ENCODE measurements around the gene ZBTB49.

Gene ZBTB49

DNA sequence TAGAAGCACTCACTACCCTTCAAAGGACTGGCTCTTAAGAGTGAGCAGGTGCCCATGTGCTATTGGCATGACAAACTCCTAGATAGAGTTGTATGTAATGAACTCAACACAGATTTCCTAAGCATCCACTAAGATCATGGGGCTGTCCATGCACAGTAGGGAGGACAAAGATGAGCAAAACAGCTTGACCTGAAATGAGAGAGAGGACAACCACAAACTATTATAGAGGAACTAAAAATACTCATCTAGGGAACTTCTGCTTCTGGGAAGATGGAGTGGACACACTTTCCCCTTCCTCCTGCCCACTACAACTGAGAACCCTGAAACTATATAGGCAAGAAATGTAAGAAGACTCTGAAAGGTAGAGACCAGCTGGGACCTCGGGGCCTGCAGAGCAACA, 21.3 kb upstream of the ZBTB49 start:
- Histone ChIP-seq H3K27me3 (ENCODE audit: insufficient read depth, low read depth) (no peaks in the 10 kb centered on the region), H3K27ac (no peak overlapping the region), H2AFZ (ENCODE audit: low read depth) (no peak overlapping the region), H3K36me3 (ENCODE audit: insufficient read depth) (no peaks in the 10 kb centered on the region), H3K9ac (no peak overlapping the region), H3K79me2 (ENCODE audit: insufficient read depth, low read depth) (no peaks in the 10 kb centered on the region), H4K20me1 (ENCODE audit: insufficient read depth) (no peaks in the 10 kb centered on the region), H3K4me3 (IDR thresholded peaks at IDR 0.05; ENCODE audit: insufficient read depth, low read depth, low read length) (no peak overlapping the region), H3K4me1 (ENCODE audit: low read depth, poor library complexity, severe bottlenecking) (no peaks in the 10 kb centered on the region), H3K4me2 (no peak overlapping the region)
- TF ChIP-seq, protein P1, sequence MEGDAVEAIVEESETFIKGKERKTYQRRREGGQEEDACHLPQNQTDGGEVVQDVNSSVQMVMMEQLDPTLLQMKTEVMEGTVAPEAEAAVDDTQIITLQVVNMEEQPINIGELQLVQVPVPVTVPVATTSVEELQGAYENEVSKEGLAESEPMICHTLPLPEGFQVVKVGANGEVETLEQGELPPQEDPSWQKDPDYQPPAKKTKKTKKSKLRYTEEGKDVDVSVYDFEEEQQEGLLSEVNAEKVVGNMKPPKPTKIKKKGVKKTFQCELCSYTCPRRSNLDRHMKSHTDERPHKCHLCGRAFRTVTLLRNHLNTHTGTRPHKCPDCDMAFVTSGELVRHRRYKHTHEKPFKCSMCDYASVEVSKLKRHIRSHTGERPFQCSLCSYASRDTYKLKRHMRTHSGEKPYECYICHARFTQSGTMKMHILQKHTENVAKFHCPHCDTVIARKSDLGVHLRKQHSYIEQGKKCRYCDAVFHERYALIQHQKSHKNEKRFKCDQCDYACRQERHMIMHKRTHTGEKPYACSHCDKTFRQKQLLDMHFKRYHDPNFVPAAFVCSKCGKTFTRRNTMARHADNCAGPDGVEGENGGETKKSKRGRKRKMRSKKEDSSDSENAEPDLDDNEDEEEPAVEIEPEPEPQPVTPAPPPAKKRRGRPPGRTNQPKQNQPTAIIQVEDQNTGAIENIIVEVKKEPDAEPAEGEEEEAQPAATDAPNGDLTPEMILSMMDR (conservative IDR thresholded peaks at IDR 0.05; ENCODE audit: low read depth, low read length): no peak

DNA sequence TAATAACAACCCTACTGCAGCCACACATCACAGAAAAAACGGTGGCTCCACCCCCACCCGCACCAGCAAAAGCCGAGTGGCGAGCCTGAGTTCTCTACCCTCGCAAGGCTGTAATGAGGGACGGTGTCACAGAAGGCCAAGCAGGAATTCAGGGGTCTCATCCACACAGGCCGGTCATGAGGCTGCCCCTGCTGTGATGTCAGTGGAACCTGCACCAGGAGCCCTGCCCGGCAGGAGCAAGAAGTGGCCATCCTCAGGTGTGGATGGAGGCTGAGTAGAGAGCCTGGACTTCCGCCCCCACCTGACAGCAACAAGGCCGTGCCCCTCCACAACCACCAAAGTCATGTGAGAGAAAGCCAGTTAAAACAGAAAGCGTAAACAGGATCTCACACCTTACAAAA, 20.7 kb upstream of the ZBTB49 start:
- H3K4me1 ChIP-seq (ENCODE audit: low read depth, poor library complexity, severe bottlenecking): no peaks in the 10 kb centered on the region
- TF ChIP-seq, protein P1 (conservative IDR thresholded peaks at IDR 0.05; ENCODE audit: low read depth, low read length): no peak
- H4K20me1 ChIP-seq (ENCODE audit: insufficient read depth): no peaks in the 10 kb centered on the region
- no peaks in the 10 kb centered on the region for H3K79me2 ChIP-seq (ENCODE audit: insufficient read depth, low read depth)
- H3K4me3 ChIP-seq (IDR thresholded peaks at IDR 0.05; ENCODE audit: insufficient read depth, low read depth, low read length): no peak overlapping the region
- H3K9ac ChIP-seq: no peak overlapping the region
- H3K27me3 ChIP-seq (ENCODE audit: insufficient read depth, low read depth): no peaks in the 10 kb centered on the region
- no peaks in the 10 kb centered on the region for H3K36me3 ChIP-seq (ENCODE audit: insufficient read depth)
- H3K27ac ChIP-seq: no peak overlapping the region
- H2AFZ ChIP-seq (ENCODE audit: low read depth): no peak overlapping the region
- no peak overlapping the region for H3K4me2 ChIP-seq

DNA sequence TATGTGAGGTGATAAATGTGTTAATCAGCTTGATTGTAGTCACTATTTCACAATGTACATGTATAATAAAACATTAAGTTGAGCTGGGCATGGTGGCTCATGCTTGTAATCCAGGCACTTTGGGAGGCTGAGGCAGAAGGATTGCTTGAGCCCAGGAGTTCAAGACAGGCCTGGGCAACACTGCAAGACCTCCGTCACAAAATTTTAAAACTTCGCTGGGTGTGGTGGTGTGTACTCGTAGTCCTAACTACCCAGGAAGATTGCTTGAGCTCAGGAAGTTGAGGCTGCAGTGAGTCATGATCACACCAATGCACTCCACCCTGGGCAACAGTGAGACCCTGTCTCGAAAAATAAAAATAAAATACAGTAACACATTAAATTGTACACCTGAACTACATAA, 20.2 kb upstream of the ZBTB49 start:
- TF ChIP-seq, protein P1 (conservative IDR thresholded peaks at IDR 0.05; ENCODE audit: low read depth, low read length): no peak
- Histone ChIP-seq H3K9ac (no peak overlapping the region), H3K36me3 (ENCODE audit: insufficient read depth) (no peaks in the 10 kb centered on the region), H3K79me2 (ENCODE audit: insufficient read depth, low read depth) (no peaks in the 10 kb centered on the region), H3K27me3 (ENCODE audit: insufficient read depth, low read depth) (no peaks in the 10 kb centered on the region), H4K20me1 (ENCODE audit: insufficient read depth) (no peaks in the 10 kb centered on the region), H3K4me2 (no peak overlapping the region), H2AFZ (ENCODE audit: low read depth) (no peak overlapping the region), H3K27ac (no peak overlapping the region), H3K4me3 (IDR thresholded peaks at IDR 0.05; ENCODE audit: insufficient read depth, low read depth, low read length) (no peak overlapping the region), H3K4me1 (ENCODE audit: low read depth, poor library complexity, severe bottlenecking) (no peaks in the 10 kb centered on the region)

DNA sequence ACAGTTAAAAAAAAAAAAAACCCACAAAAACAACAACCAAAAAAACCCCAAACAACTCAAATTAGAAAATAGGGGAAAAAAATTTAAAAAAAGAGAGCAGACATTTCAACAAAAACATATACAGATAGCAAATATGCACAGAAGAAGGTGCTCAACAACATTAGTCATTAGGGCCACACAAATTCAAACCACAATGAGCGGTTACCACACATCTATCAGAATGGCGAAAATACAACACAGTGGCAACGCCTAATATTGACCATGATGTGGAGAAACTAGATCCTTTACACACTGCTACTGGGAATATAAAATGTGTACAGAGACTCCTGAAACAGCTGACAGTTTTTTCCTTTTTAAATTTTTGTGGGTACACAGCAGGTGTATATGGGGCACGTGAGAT, 19.5 kb upstream of the ZBTB49 start:
- Histone ChIP-seq H4K20me1 (ENCODE audit: insufficient read depth) (no peaks in the 10 kb centered on the region), H3K9ac (no peak overlapping the region), H3K36me3 (ENCODE audit: insufficient read depth) (no peaks in the 10 kb centered on the region), H3K4me1 (ENCODE audit: low read depth, poor library complexity, severe bottlenecking) (no peaks in the 10 kb centered on the region), H3K27me3 (ENCODE audit: insufficient read depth, low read depth) (no peaks in the 10 kb centered on the region), H2AFZ (ENCODE audit: low read depth) (no peak overlapping the region), H3K4me2 (no peak overlapping the region), H3K4me3 (IDR thresholded peaks at IDR 0.05; ENCODE audit: insufficient read depth, low read depth, low read length) (no peak overlapping the region), H3K79me2 (ENCODE audit: insufficient read depth, low read depth) (no peaks in the 10 kb centered on the region), H3K27ac (no peak overlapping the region)
- TF ChIP-seq, protein P1 (conservative IDR thresholded peaks at IDR 0.05; ENCODE audit: low read depth, low read length): no peak

DNA sequence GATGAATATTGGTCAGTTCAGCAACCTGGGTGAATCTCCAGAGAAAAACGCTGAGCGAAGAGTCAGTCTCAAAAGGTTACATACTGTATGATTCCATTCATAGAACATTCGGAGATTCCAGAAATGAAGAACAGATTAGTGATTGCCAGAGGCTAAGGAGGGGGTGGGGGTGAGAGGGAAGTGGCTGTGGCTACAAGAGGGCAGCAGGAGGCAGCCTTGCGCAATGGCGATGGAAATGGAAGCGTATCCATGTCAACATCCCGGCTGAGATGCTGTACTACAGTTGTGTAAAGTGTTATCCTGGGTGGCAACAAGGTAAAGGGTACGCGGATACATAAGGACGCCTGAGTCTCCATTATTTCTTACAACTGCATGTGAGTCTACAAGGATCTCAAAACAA, 18.1 kb upstream of the ZBTB49 start:
- Histone ChIP-seq H3K4me3 (IDR thresholded peaks at IDR 0.05; ENCODE audit: insufficient read depth, low read depth, low read length) (no peak overlapping the region), H2AFZ (ENCODE audit: low read depth) (no peak overlapping the region), H3K27ac (no peak overlapping the region), H3K79me2 (ENCODE audit: insufficient read depth, low read depth) (no peaks in the 10 kb centered on the region), H3K36me3 (ENCODE audit: insufficient read depth) (no peaks in the 10 kb centered on the region), H3K4me1 (ENCODE audit: low read depth, poor library complexity, severe bottlenecking) (no peaks in the 10 kb centered on the region), H3K4me2 (no peak overlapping the region), H3K9ac (no peak overlapping the region), H3K27me3 (ENCODE audit: insufficient read depth, low read depth) (no peaks in the 10 kb centered on the region), H4K20me1 (ENCODE audit: insufficient read depth) (no peaks in the 10 kb centered on the region)
- TF ChIP-seq, protein P1 (conservative IDR thresholded peaks at IDR 0.05; ENCODE audit: low read depth, low read length): no peak
